ENCODE results near the gene ALKBH6. TPM values are rescaled to one million over a fixed set of nuclear protein-coding genes. Genes with fewer than 3 reads are reported as not detected.

The ALKBH6 gene
- total and polyA plus RNA-seq, 2 experiments from 2014 or later = 25.6 to 32.1 TPM

DNA sequence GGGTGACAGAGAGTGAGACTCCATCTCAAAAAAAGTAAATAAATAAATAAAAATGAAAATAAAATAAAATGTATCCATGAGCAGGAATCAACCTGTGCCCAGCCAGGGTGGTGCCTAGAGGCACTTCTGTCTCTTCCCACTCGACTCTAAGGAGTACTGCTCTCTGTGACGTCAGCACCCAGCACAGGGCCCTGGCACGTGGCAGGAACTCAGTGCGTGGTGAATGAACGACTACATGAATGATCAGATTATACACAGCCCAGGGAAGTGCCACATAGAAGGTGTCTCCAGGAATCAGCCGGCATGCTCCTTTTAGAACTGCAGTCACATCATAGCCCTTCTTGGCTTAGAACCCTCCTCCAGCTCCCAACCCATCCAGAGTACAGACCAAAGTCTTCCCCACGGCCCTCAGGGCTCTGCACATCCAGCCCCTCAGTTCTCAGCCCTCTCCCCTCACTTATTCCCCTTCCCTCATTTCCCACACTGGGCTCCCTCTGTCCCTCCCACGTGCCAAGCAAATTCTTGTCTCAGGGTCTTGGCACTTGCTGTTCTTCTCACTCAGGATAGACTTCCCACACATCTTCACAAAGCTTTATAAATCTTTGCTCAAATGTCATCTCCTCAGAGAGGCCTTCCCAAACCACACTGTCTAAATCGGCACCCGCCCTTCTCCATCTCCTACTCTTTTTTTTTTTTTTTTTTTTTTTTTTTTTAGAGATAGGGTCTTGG lies 14.5 kb upstream of the ALKBH6 start:
- DNase-seq = no peak
- in situ Hi-C loops (cut with MboI) = no loop called here
- Histone ChIP-seq H3K9me3 (ENCODE audit: low read depth) (no peaks in the 10 kb centered on the region), H3K4me2 (ENCODE audit: unreplicated experiment) (no peak overlapping the region), H3K4me1 (ENCODE audit: insufficient read depth) (peaks cover 8% of the 10 kb centered on the region), H3K36me3 (ENCODE audit: low read depth) (0 out of 2 replicates have a peak, but pooled peaks cover 9% of the 10 kb centered on the region), H4K20me1 (ENCODE audit: insufficient read depth) (no peaks in the 10 kb centered on the region), H3K4me3 (no peak overlapping the region), H3K27me3 (replicated peaks; ENCODE audit: insufficient read depth) (no peaks in the 10 kb centered on the region), H3K79me2 (ENCODE audit: insufficient read depth) (peaks cover 7% of the 10 kb centered on the region; the same call in 1 of the 2 replicates), H3K9ac (no peak overlapping the region), H3K27ac (no peak overlapping the region), H3K9me2 (ENCODE audit: insufficient read depth) (no peaks in the 10 kb centered on the region), H2AFZ (no peak overlapping the region), H3F3A (ENCODE audit: insufficient read depth) (no peaks in the 10 kb centered on the region)
- 75 to 78% methylated on average over 10 of the region's 10 CpGs for WGBS, 2 experiments (ENCODE audit: low coverage in 1 of 2, low lambda C conversion rate in 2 of 2, missing lambda C conversion rate in 2 of 2)
- TF ChIP-seq EZH2 (IDR thresholded peaks at IDR 0.05; ENCODE audit: insufficient read depth, poor library complexity, severe bottlenecking) (no peak), EZH2phosphoT487 (IDR thresholded peaks at IDR 0.05; ENCODE audit: insufficient read depth, low read depth) (no peak)

DNA sequence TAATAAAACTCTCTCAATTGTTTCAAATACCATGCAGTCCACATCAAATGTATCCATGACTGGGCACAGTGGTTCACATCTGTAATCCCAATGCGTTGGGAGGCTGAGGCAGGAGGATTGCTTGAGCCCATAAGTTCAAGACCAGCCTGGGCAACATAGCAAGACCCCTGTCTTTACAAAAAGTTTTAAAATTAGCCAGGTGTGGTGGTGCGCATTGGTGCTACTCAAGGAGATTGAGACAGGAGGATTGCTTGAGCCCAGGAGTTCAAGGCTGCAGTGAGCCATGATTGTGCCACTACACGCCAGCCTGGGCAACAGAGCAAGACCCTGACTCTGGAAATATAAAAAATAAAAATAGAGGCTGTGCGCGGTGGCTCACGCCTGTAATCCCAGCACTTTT lies 13.7 kb upstream of the ALKBH6 start:
- no peak for DNase-seq
- in situ Hi-C loops (cut with MboI) = no loop called here
- Histone ChIP-seq H3K27me3 (replicated peaks; ENCODE audit: insufficient read depth) (no peaks in the 10 kb centered on the region), H3K9me3 (ENCODE audit: low read depth) (no peaks in the 10 kb centered on the region), H3K9ac (no peak overlapping the region), H3K36me3 (ENCODE audit: low read depth) (peaks cover 14% of the 10 kb centered on the region; the same call in 1 of the 2 replicates), H2AFZ (no peak overlapping the region), H3K9me2 (ENCODE audit: insufficient read depth) (no peaks in the 10 kb centered on the region), H3K27ac (no peak overlapping the region), H3K79me2 (ENCODE audit: insufficient read depth) (peaks cover 7% of the 10 kb centered on the region; the same call in 1 of the 2 replicates), H3K4me3 (no peak overlapping the region), H3F3A (ENCODE audit: insufficient read depth) (no peaks in the 10 kb centered on the region), H3K4me1 (ENCODE audit: insufficient read depth) (peaks cover 8% of the 10 kb centered on the region), H3K4me2 (ENCODE audit: unreplicated experiment) (no peak overlapping the region), H4K20me1 (ENCODE audit: insufficient read depth) (no peaks in the 10 kb centered on the region)
- TF ChIP-seq EZH2 (IDR thresholded peaks at IDR 0.05; ENCODE audit: insufficient read depth, poor library complexity, severe bottlenecking) = no peak
- 96 to 98% methylated on average over 6 of the region's 6 CpGs for WGBS, 2 experiments (ENCODE audit: low coverage in 1 of 2, low lambda C conversion rate in 2 of 2, missing lambda C conversion rate in 2 of 2)

DNA sequence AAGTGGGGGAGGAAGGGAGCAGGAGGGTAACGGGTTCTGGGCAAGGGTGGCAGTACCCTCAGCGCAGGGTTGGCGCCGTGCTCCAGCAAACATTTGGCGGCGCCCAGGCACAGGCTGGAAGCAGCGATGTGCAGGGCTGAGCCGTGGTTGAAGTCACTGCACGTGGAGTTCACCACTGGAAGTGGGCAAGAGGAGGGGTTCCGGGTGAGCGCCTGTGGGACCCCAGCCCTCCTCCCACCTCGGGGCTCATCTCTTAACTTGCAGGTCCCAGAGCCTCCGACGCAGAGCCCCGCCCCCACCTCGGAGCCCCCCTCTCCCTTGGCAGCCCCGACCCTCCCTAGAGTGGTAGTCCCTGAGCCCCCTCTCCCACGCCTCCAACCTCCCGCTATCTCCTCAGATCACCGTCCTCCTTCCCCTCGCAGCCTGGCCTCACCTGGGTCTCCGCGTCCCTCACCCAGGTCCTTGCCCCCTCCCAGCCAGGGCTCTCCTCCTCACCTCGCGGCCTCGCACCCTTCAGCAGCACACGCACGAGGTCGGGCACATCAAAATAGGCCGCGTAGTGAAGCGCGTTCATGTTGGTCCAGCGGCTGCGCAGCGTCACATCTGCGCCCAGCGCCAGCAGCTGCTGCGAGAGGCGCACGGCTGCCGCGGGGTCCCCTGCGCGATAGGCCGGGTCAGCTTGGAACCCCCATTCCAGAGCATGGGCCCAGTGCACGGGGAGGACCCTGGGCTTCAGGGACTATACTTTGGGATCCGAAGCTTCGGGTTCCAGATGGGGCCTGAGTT lies 12.3 kb upstream of the ALKBH6 start:
- no peak overlapping the region for H3K4me3 ChIP-seq
- WGBS, 2 experiments (ENCODE audit: low coverage in 1 of 2, low lambda C conversion rate in 2 of 2, missing lambda C conversion rate in 2 of 2) = 95 to 97% methylated on average over 37 to 49 of the region's 49 CpGs

DNA sequence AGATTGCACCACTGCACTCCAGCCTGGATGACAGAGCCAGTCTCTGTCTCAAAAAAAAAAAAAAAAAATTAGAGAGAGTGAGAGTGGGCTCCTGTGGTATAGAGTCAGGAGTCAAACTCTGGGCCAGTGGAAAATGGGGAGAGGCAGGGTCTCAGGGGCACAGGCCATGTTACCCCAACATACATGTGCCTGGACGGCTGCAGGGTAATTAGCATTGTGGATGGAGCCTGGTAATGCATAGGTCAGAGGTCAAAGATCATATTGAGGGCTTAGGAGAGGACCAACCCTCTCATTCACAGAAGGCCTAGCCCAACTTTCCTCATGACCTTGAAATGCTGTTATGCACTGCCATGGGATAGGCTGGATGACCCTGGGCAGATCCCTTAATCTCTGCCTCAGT lies 11.5 kb upstream of the ALKBH6 start:
- Histone ChIP-seq H3K9ac (no peak overlapping the region), H2AFZ (no peak overlapping the region), H3K4me1 (ENCODE audit: insufficient read depth) (no peaks in the 10 kb centered on the region), H3K9me2 (ENCODE audit: insufficient read depth) (no peaks in the 10 kb centered on the region), H3K27me3 (replicated peaks; ENCODE audit: insufficient read depth) (no peaks in the 10 kb centered on the region), H4K20me1 (ENCODE audit: insufficient read depth) (no peaks in the 10 kb centered on the region), H3K79me2 (ENCODE audit: insufficient read depth) (no peaks in the 10 kb centered on the region), H3K4me3 (no peak overlapping the region), H3K27ac (no peak overlapping the region), H3K36me3 (ENCODE audit: low read depth) (peaks cover 14% of the 10 kb centered on the region; the same call in 1 of the 2 replicates), H3K9me3 (ENCODE audit: low read depth) (no peaks in the 10 kb centered on the region), H3F3A (ENCODE audit: insufficient read depth) (no peaks in the 10 kb centered on the region), H3K4me2 (ENCODE audit: unreplicated experiment) (no peak overlapping the region)
- 52 to 58% methylated on average over 1 of the region's 1 CpG for WGBS, 2 experiments (ENCODE audit: low coverage in 1 of 2, low lambda C conversion rate in 2 of 2, missing lambda C conversion rate in 2 of 2)
- in situ Hi-C loops (cut with MboI) = no loop called here
- no peak for DNase-seq
- no peak for TF ChIP-seq EZH2phosphoT487 (IDR thresholded peaks at IDR 0.05; ENCODE audit: insufficient read depth, low read depth)
- TF ChIP-seq EZH2 (IDR thresholded peaks at IDR 0.05; ENCODE audit: insufficient read depth, poor library complexity, severe bottlenecking) = no peak

More for the DNA sequence above, 12.3 kb upstream of the ALKBH6 start:
- Histone ChIP-seq H3K36me3 (ENCODE audit: low read depth) (peaks cover 14% of the 10 kb centered on the region; the same call in 1 of the 2 replicates), H3F3A (ENCODE audit: insufficient read depth) (no peaks in the 10 kb centered on the region), H3K4me2 (ENCODE audit: unreplicated experiment) (no peak overlapping the region), H3K79me2 (ENCODE audit: insufficient read depth) (no peaks in the 10 kb centered on the region), H4K20me1 (ENCODE audit: insufficient read depth) (no peaks in the 10 kb centered on the region), H3K27ac (no peak overlapping the region), H2AFZ (no peak overlapping the region), H3K27me3 (replicated peaks; ENCODE audit: insufficient read depth) (no peaks in the 10 kb centered on the region), H3K9me3 (ENCODE audit: low read depth) (no peaks in the 10 kb centered on the region), H3K9me2 (ENCODE audit: insufficient read depth) (no peaks in the 10 kb centered on the region), H3K4me1 (ENCODE audit: insufficient read depth) (0 out of 2 replicates have a peak, but pooled peaks cover under 1% of the 10 kb centered on the region), H3K9ac (no peak overlapping the region)
- DNase-seq = no peak
- in situ Hi-C loops (cut with MboI) = no loop called here
- no peak for TF ChIP-seq EZH2phosphoT487 (IDR thresholded peaks at IDR 0.05; ENCODE audit: insufficient read depth, low read depth)
- no peak for TF ChIP-seq EZH2 (IDR thresholded peaks at IDR 0.05; ENCODE audit: insufficient read depth, poor library complexity, severe bottlenecking)
